Mesendoderm (in vitro differentiated cells): ENCODE data around the gene ADPGK.
"Not testable (repeated sequence)": the region's sequence is repeated elsewhere in the genome, so short reads cannot be mapped to it uniquely, and the experiment has no call there.

Experiments
- DNase-seq: peaks from one replicate; pipeline ENCODE4 v3.0.0; 2013
- H2AK5ac ChIP-seq: 2 replicates; pipeline ENCODE4 v1.6.1; 2013; ENCODE audit warnings: low read length, inconsistent platforms
- H2BK120ac ChIP-seq: 2 replicates; pipeline ENCODE4 v1.6.1; 2013; ENCODE audit warnings: low read depth, mild to moderate bottlenecking, low read length, moderate library complexity, mixed read lengths
- H2BK15ac ChIP-seq: replicated peaks from 2 replicates; pipeline ENCODE4 v1.6.1; 2013; ENCODE audit warnings: low read depth, mild to moderate bottlenecking, moderate library complexity
- H2BK5ac ChIP-seq: 2 replicates; pipeline ENCODE4 v1.6.1; 2013; ENCODE audit warnings: low read length, inconsistent platforms
- H3K18ac ChIP-seq: 2 replicates; pipeline ENCODE4 v1.6.1; 2013; ENCODE audit warnings: mild to moderate bottlenecking, low read length, mixed read lengths
- H3K23ac ChIP-seq: one replicate; pipeline ENCODE4 v1.6.1; 2013; ENCODE audit warnings: low read length
- H3K27ac ChIP-seq: 2 replicates; pipeline ENCODE4 v1.5.1; 2013; ENCODE audit warnings: low read depth, mild to moderate bottlenecking, inconsistent platforms, low read length, moderate library complexity
- H3K27me3 ChIP-seq: 2 replicates; pipeline ENCODE4 v1.6.1; 2013; ENCODE audit warnings: low read length, control low read depth, mild to moderate bottlenecking, inconsistent platforms; ENCODE audit not compliant: insufficient read depth, poor library complexity
- H3K36me3 ChIP-seq: 2 replicates; pipeline ENCODE4 v1.6.1; 2013; ENCODE audit warnings: low read length, inconsistent platforms; ENCODE audit not compliant: control insufficient read depth, insufficient read depth
- H3K4ac ChIP-seq: one replicate; pipeline ENCODE4 v1.6.1; 2013; ENCODE audit warnings: low read depth, mild to moderate bottlenecking, low read length, moderate library complexity
- H3K4me1 ChIP-seq: 2 replicates; pipeline ENCODE4 v1.6.1; 2013; ENCODE audit warnings: low read depth, low read length, inconsistent platforms; ENCODE audit not compliant: control insufficient read depth
- H3K4me2 ChIP-seq: 2 replicates; pipeline ENCODE4 v1.6.1; 2013; ENCODE audit warnings: low read length
- H3K4me3 ChIP-seq: 2 replicates; pipeline ENCODE4 v1.5.1; 2013; ENCODE audit warnings: mild to moderate bottlenecking, low read length
- H3K56ac ChIP-seq: one replicate; pipeline ENCODE4 v1.6.1; 2013; ENCODE audit warnings: low read length
- H3K79me1 ChIP-seq: 2 replicates; pipeline ENCODE4 v1.6.1; 2013; ENCODE audit warnings: low read length, inconsistent platforms
- H3K79me2 ChIP-seq: 2 replicates; pipeline ENCODE4 v1.6.1; 2013; ENCODE audit warnings: mild to moderate bottlenecking, low read length; ENCODE audit not compliant: control insufficient read depth, insufficient read depth
- H3K9ac ChIP-seq: 2 replicates; pipeline ENCODE4 v1.6.1; 2013; ENCODE audit warnings: low read length, inconsistent platforms
- H4K5ac ChIP-seq: one replicate; pipeline ENCODE4 v1.6.1; 2013; ENCODE audit warnings: low read length
- H4K8ac ChIP-seq: one replicate; pipeline ENCODE4 v1.6.1; 2013; ENCODE audit warnings: low read depth, mild to moderate bottlenecking, control low read depth, low read length, moderate library complexity
- WGBS: extraction: QIAGEN DNeasy Blood & Tissue Kit; methylation state at CpG from one replicate; pipeline ENCODE4 v1.1.7; 2013; ENCODE audit warnings: low lambda C conversion rate, missing lambda C conversion rate; ENCODE audit not compliant: insufficient coverage; ENCODE audit errors: extremely low coverage; 5-methylcytosine and 5-hydroxymethylcytosine counted together

ADPGK gene

DNA sequence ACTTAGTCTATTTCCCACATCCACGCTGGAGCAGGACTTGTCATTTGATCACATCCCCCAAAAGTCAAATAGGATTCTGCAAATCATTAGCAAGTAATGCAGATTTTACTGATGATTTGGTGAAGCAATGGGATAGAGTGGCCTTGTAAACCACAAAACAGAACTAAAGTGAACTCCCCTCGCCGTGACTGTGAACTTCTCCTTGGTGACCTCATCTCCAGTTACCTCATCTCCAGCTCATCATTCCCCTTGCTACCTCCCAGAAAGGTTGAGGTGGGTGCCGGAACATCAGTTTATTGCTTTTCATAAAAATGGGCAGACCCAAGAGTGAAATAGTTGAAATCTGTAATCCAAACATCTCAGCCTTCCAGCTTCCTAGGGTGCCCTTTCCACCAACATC, 36.7 kb upstream of the ADPGK start:
- no peaks in the 10 kb centered on the region for H3K79me2 ChIP-seq
- H3K23ac ChIP-seq: no peak overlapping the region
- H2BK120ac ChIP-seq: no peak overlapping the region
- no peak overlapping the region for H2BK5ac ChIP-seq
- H4K8ac ChIP-seq: no peak overlapping the region
- no peak overlapping the region for H4K5ac ChIP-seq
- no peak overlapping the region for H3K18ac ChIP-seq
- H2BK15ac ChIP-seq: no peak overlapping the region
- no peak overlapping the region for H3K27ac ChIP-seq
- DNase-seq: no peak
- H3K4me1 ChIP-seq: no peaks in the 10 kb centered on the region
- H3K27me3 ChIP-seq: no peaks in the 10 kb centered on the region
- no peaks in the 10 kb centered on the region for H3K79me1 ChIP-seq
- no peaks in the 10 kb centered on the region for H3K36me3 ChIP-seq
- H2AK5ac ChIP-seq: no peak overlapping the region
- H3K4me3 ChIP-seq: no peak overlapping the region
- WGBS: no CpG with 5 or more reads among the region's 4 CpGs
- no peak overlapping the region for H3K56ac ChIP-seq
- H3K4me2 ChIP-seq: no peak overlapping the region
- H3K4ac ChIP-seq: no peak overlapping the region
- H3K9ac ChIP-seq: no peak overlapping the region

DNA sequence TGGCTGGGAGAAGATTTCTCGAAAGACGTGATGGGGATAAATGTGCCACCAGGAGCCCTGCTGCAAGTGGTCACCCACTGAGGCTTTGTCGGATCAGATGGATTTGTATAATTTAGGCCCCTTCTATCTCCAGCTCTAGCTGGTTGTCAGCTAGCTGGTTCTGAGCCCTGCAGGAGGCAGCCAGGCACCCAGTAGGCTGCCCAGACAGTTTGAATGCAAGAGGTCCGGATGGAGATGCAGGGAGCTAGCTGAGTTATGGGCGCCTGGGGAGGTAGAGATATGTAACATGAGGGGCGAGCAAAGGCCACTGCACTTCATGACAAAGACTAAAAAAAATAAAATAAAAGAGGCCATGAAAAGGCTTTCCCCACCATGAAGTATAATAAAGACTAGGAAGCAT, 35.1 kb upstream of the ADPGK start:
- no peak overlapping the region for H3K4ac ChIP-seq
- H3K4me2 ChIP-seq: no peak overlapping the region
- no peak overlapping the region for H2BK5ac ChIP-seq
- H3K23ac ChIP-seq: no peak overlapping the region
- no peak overlapping the region for H2AK5ac ChIP-seq
- no peak overlapping the region for H4K5ac ChIP-seq
- no peak overlapping the region for H3K56ac ChIP-seq
- no peak overlapping the region for H2BK15ac ChIP-seq
- H2BK120ac ChIP-seq: no peak overlapping the region
- H3K27me3 ChIP-seq: no peaks in the 10 kb centered on the region
- H3K79me1 ChIP-seq: no peaks in the 10 kb centered on the region
- no peaks in the 10 kb centered on the region for H3K79me2 ChIP-seq
- no peak overlapping the region for H3K27ac ChIP-seq
- WGBS: no CpG with 5 or more reads among the region's 6 CpGs
- no peak overlapping the region for H4K8ac ChIP-seq
- H3K36me3 ChIP-seq: no peaks in the 10 kb centered on the region
- H3K4me1 ChIP-seq: no peaks in the 10 kb centered on the region
- DNase-seq: no peak
- H3K4me3 ChIP-seq: no peak overlapping the region
- no peak overlapping the region for H3K18ac ChIP-seq
- no peak overlapping the region for H3K9ac ChIP-seq

DNA sequence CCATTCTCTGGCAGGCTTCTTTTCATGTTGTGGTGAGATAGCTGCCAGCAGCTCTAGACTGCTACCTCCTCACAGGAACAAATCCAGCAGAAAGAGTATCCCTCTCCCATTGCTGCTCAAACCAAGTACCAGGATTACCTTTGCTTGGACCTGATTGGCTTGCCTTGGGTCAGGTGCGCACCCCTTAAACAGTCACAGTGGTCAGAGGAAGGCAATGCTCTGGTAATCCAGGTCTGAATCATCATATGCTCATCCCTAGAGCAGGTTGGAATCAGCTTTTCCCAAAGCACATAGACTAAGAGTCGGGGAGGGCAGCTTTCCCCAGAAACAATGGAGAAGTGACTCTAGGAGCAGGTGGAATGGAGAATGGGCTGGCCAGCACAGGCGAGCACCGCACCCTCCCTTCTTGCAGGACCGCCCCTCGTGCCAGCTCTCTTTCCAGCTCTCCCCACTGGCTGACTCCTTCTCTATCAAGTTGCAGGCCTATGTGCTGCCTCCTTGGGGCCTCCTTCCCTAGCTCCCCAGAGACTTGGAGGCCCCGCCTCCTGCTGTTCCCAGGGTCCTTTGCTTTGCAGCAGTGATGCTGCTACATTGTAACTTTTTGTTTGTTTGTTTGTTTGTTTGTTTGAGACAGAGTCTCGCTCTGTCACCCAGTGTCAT, 29.9 kb upstream of the ADPGK start:
- H2BK120ac ChIP-seq: no peak overlapping the region
- no peaks in the 10 kb centered on the region for H3K36me3 ChIP-seq
- H4K5ac ChIP-seq: no peak overlapping the region
- no peak overlapping the region for H3K4me2 ChIP-seq
- H2BK15ac ChIP-seq: no peak overlapping the region
- DNase-seq: no peak
- no peak overlapping the region for H3K56ac ChIP-seq
- no peak overlapping the region for H3K9ac ChIP-seq
- WGBS: no CpG with 5 or more reads among the region's 8 CpGs
- H3K4ac ChIP-seq: no peak overlapping the region
- H2BK5ac ChIP-seq: no peak overlapping the region
- no peak overlapping the region for H4K8ac ChIP-seq
- no peaks in the 10 kb centered on the region for H3K4me1 ChIP-seq
- no peak overlapping the region for H3K27ac ChIP-seq
- no peak overlapping the region for H3K18ac ChIP-seq
- H3K27me3 ChIP-seq: no peaks in the 10 kb centered on the region
- no peak overlapping the region for H3K23ac ChIP-seq
- H3K4me3 ChIP-seq: no peak overlapping the region
- no peaks in the 10 kb centered on the region for H3K79me2 ChIP-seq
- no peaks in the 10 kb centered on the region for H3K79me1 ChIP-seq
- H2AK5ac ChIP-seq: no peak overlapping the region

DNA sequence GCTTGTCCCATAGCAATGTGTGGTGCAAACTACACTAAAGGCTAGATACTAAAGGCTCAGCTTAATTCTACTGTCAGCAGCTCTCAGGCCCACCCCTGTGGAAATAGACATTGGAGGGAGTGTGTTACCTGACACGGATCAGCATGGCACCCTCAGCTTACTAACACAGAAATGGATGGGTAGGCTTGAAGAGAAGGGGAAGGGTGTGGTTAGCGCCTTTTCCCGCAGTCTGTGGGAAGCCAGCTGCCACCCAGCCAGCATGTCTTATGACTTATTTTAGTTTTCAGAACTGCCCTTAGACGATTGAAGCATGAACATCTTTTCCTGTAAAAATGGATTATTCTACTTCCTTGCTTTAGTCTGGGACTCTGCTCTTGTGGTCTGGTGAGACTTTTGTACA, 25.8 kb upstream of the ADPGK start:
- H3K18ac ChIP-seq: no peak overlapping the region
- H3K27me3 ChIP-seq: no peaks in the 10 kb centered on the region
- H4K8ac ChIP-seq: no peak overlapping the region
- H3K79me2 ChIP-seq: no peaks in the 10 kb centered on the region
- no CpG with 5 or more reads among the region's 4 CpGs for WGBS
- H3K23ac ChIP-seq: no peak overlapping the region
- no peak for DNase-seq
- H3K4me2 ChIP-seq: no peak overlapping the region
- H3K4ac ChIP-seq: no peak overlapping the region
- no peaks in the 10 kb centered on the region for H3K4me1 ChIP-seq
- H3K36me3 ChIP-seq: no peaks in the 10 kb centered on the region
- no peak overlapping the region for H4K5ac ChIP-seq
- H3K56ac ChIP-seq: no peak overlapping the region
- H3K27ac ChIP-seq: no peak overlapping the region
- H2BK5ac ChIP-seq: no peak overlapping the region
- no peak overlapping the region for H3K9ac ChIP-seq
- no peaks in the 10 kb centered on the region for H3K79me1 ChIP-seq
- no peak overlapping the region for H3K4me3 ChIP-seq
- no peak overlapping the region for H2AK5ac ChIP-seq
- H2BK15ac ChIP-seq: no peak overlapping the region
- no peak overlapping the region for H2BK120ac ChIP-seq

DNA sequence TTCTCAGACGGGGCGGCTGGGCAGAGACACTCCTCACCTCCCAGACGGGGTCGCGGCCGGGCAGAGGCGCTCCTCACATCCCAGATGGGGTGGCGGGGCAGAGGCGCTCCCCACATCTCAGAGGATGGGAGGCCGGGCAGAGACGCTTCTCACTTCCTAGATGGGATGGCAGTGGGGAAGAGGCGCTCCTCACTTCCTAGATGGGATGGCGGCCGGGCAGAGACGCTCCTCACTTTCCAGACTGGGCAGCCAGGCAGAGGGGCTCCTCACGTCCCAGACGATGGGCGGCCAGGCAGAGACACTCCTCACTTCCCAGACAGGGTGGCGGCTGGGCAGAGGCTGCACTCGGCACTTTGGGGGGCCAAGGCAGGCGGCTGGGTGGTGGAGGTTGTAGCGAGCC, 23.8 kb upstream of the ADPGK start:
- H3K79me2 ChIP-seq, H3K36me3 ChIP-seq, H3K79me1 ChIP-seq, H2BK5ac ChIP-seq, H3K23ac ChIP-seq, H2AK5ac ChIP-seq, H2BK120ac ChIP-seq, H3K4me3 ChIP-seq, H3K56ac ChIP-seq, H4K8ac ChIP-seq, H2BK15ac ChIP-seq, H3K4me2 ChIP-seq, H3K9ac ChIP-seq, H3K4me1 ChIP-seq, DNase-seq, H3K27ac ChIP-seq, H4K5ac ChIP-seq, H3K18ac ChIP-seq, H3K4ac ChIP-seq, H3K27me3 ChIP-seq: not testable (repeated sequence)
- no CpG with 5 or more reads among the region's 22 CpGs for WGBS

DNA sequence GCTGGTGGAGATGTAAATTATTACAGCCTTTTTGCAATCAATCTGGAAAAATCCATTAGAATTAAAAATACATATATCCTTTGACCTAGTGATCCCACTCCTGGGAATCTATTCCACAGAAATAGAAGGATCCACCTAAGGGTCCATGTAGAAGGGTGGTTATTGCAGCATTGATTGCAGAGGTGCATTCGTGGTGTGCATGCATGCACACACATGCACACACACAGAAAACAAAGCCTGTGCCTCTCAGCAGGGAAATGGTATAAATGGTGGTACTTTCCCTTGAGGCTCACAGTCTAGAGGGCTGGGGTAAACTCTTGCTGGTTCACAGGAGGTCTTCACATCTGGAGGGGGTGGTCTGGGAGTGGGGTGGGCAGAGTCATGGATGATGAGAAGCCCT, 19.4 kb upstream of the ADPGK start:
- Histone ChIP-seq H2BK5ac (no peak overlapping the region), H3K18ac (no peak overlapping the region), H4K8ac (no peak overlapping the region), H3K4me1 (no peaks in the 10 kb centered on the region), H2AK5ac (no peak overlapping the region), H3K36me3 (no peaks in the 10 kb centered on the region), H3K9ac (no peak overlapping the region), H2BK120ac (no peak overlapping the region), H3K27ac (no peak overlapping the region), H4K5ac (no peak overlapping the region), H3K4me3 (no peak overlapping the region), H2BK15ac (no peak overlapping the region), H3K23ac (no peak overlapping the region), H3K27me3 (no peaks in the 10 kb centered on the region), H3K4ac (no peak overlapping the region), H3K56ac (no peak overlapping the region), H3K79me1 (no peaks in the 10 kb centered on the region), H3K79me2 (no peaks in the 10 kb centered on the region), H3K4me2 (no peak overlapping the region)
- WGBS: no CpG with 5 or more reads among the region's 1 CpG
- DNase-seq: no peak
